Measurements from ENCODE around the gene TCIRG1. TPM values are rescaled to one million over a fixed set of nuclear protein-coding genes. Genes with fewer than 3 reads are reported as not detected.
"Not testable (repeated sequence)": the region's sequence is repeated elsewhere in the genome, so short reads cannot be mapped to it uniquely, and the experiment has no call there.

Gene TCIRG1
- 108 TPM for polyA plus RNA-seq (2013, experiment 1 of 2)
- polyA plus RNA-seq (2013, experiment 2 of 2): 87.4 TPM

- WGBS, 2 experiments (ENCODE audit: insufficient coverage in 2 of 2): 25 to 29% methylated on average over 33 to 44 of the region's 51 CpGs
These were observed at the start of gene TCIRG1 for GRCh38 chr11:68038718-68039525. TSS of gene TCIRG1 (plus strand) at chr11:68039025. CDS start at chr11:68041272, 2,247 bp downstream.

GRCh38 chr11:67990546-67991346 is 48.1 kb upstream of the TCIRG1 start:
- not testable (repeated sequence) for H3K36me3 ChIP-seq (ENCODE audit: control insufficient read depth, insufficient read depth, low read length); H3K27ac ChIP-seq (ENCODE audit: low read depth, low read length, severe bottlenecking); H3K9me3 ChIP-seq (ENCODE audit: control insufficient read depth, low read length); H3K4me3 ChIP-seq (ENCODE audit: extremely low read depth, insufficient read depth, low read length, poor library complexity, severe bottlenecking); H3K4me1 ChIP-seq (ENCODE audit: control insufficient read depth, insufficient read depth, low read length, poor library complexity, severe bottlenecking)
- WGBS, 2 experiments (ENCODE audit: insufficient coverage in 2 of 2): 4 to 21% methylated on average over 25 to 31 of the region's 58 CpGs

More at GRCh38 chr11:68038718-68039525, at the start of gene TCIRG1:
- Histone ChIP-seq H3K4me1 (ENCODE audit: control insufficient read depth, insufficient read depth, low read length, poor library complexity, severe bottlenecking) (peaks cover 34% of the 10 kb centered on the region), H3K27ac (ENCODE audit: low read depth, low read length, severe bottlenecking) (peak within 1 kb of the TSS; percentile 84), H3K9me3 (ENCODE audit: control insufficient read depth, low read length) (no peaks in the 10 kb centered on the region), H3K36me3 (ENCODE audit: control insufficient read depth, insufficient read depth, low read length) (peaks cover 27% of the 10 kb centered on the region), H3K4me3 (ENCODE audit: extremely low read depth, insufficient read depth, low read length, poor library complexity, severe bottlenecking) (peak within 1 kb of the TSS; percentile 56)

- H3K9me3 ChIP-seq (ENCODE audit: control insufficient read depth, low read length); H3K36me3 ChIP-seq (ENCODE audit: control insufficient read depth, insufficient read depth, low read length); H3K4me3 ChIP-seq (ENCODE audit: extremely low read depth, insufficient read depth, low read length, poor library complexity, severe bottlenecking); H3K4me1 ChIP-seq (ENCODE audit: control insufficient read depth, insufficient read depth, low read length, poor library complexity, severe bottlenecking); H3K27ac ChIP-seq (ENCODE audit: low read depth, low read length, severe bottlenecking): not testable (repeated sequence)
- 10 to 12% methylated on average over 14 to 23 of the region's 70 CpGs for WGBS, 2 experiments (ENCODE audit: insufficient coverage in 2 of 2)
These were observed 47.3 kb upstream of the TCIRG1 start for GRCh38 chr11:67991347-67992121.

GRCh38 chr11:67993821-67994220 is 45.0 kb upstream of the TCIRG1 start:
- H3K9me3 ChIP-seq (ENCODE audit: control insufficient read depth, low read length); H3K4me3 ChIP-seq (ENCODE audit: extremely low read depth, insufficient read depth, low read length, poor library complexity, severe bottlenecking); H3K27ac ChIP-seq (ENCODE audit: low read depth, low read length, severe bottlenecking); H3K36me3 ChIP-seq (ENCODE audit: control insufficient read depth, insufficient read depth, low read length); H3K4me1 ChIP-seq (ENCODE audit: control insufficient read depth, insufficient read depth, low read length, poor library complexity, severe bottlenecking): not testable (repeated sequence)
- WGBS, 2 experiments (ENCODE audit: insufficient coverage in 2 of 2): 23 to 38% methylated on average over 6 to 8 of the region's 12 CpGs

GRCh38 chr11:67994387-67994786 is 44.4 kb upstream of the TCIRG1 start:
- not testable (repeated sequence) for H3K36me3 ChIP-seq (ENCODE audit: control insufficient read depth, insufficient read depth, low read length); H3K4me1 ChIP-seq (ENCODE audit: control insufficient read depth, insufficient read depth, low read length, poor library complexity, severe bottlenecking); H3K4me3 ChIP-seq (ENCODE audit: extremely low read depth, insufficient read depth, low read length, poor library complexity, severe bottlenecking); H3K9me3 ChIP-seq (ENCODE audit: control insufficient read depth, low read length); H3K27ac ChIP-seq (ENCODE audit: low read depth, low read length, severe bottlenecking)
- WGBS, 2 experiments (ENCODE audit: insufficient coverage in 2 of 2): 85 to 92% methylated on average over 5 of the region's 5 CpGs

- H3K36me3 ChIP-seq (ENCODE audit: control insufficient read depth, insufficient read depth, low read length); H3K27ac ChIP-seq (ENCODE audit: low read depth, low read length, severe bottlenecking); H3K4me1 ChIP-seq (ENCODE audit: control insufficient read depth, insufficient read depth, low read length, poor library complexity, severe bottlenecking); H3K4me3 ChIP-seq (ENCODE audit: extremely low read depth, insufficient read depth, low read length, poor library complexity, severe bottlenecking); H3K9me3 ChIP-seq (ENCODE audit: control insufficient read depth, low read length): not testable (repeated sequence)
- 90 to 97% methylated on average over 2 to 3 of the region's 3 CpGs for WGBS, 2 experiments (ENCODE audit: insufficient coverage in 2 of 2)
These were observed 43.7 kb upstream of the TCIRG1 start for GRCh38 chr11:67995129-67995528.

GRCh38 chr11:67995579-67995978 is 43.2 kb upstream of the TCIRG1 start:
- not testable (repeated sequence) for H3K4me1 ChIP-seq (ENCODE audit: control insufficient read depth, insufficient read depth, low read length, poor library complexity, severe bottlenecking); H3K27ac ChIP-seq (ENCODE audit: low read depth, low read length, severe bottlenecking); H3K36me3 ChIP-seq (ENCODE audit: control insufficient read depth, insufficient read depth, low read length); H3K9me3 ChIP-seq (ENCODE audit: control insufficient read depth, low read length); H3K4me3 ChIP-seq (ENCODE audit: extremely low read depth, insufficient read depth, low read length, poor library complexity, severe bottlenecking)
- 100% methylated on average over 2 of the region's 14 CpGs; no CpG with 5 or more reads in 1 of the 2 experiments for WGBS, 2 experiments (ENCODE audit: insufficient coverage in 2 of 2)

- 90 to 96% methylated on average over 5 to 6 of the region's 13 CpGs for WGBS, 2 experiments (ENCODE audit: insufficient coverage in 2 of 2)
- Histone ChIP-seq H3K36me3 (ENCODE audit: control insufficient read depth, insufficient read depth, low read length) (no peaks in the 10 kb centered on the region), H3K4me3 (ENCODE audit: extremely low read depth, insufficient read depth, low read length, poor library complexity, severe bottlenecking) (no peak overlapping the region), H3K27ac (ENCODE audit: low read depth, low read length, severe bottlenecking) (no peak overlapping the region), H3K9me3 (ENCODE audit: control insufficient read depth, low read length) (no peaks in the 10 kb centered on the region), H3K4me1 (ENCODE audit: control insufficient read depth, insufficient read depth, low read length, poor library complexity, severe bottlenecking) (no peaks in the 10 kb centered on the region)
These were observed 42.8 kb upstream of the TCIRG1 start for GRCh38 chr11:67996051-67996450.

GRCh38 chr11:67996622-67997474 is 42.0 kb upstream of the TCIRG1 start:
- WGBS, 2 experiments (ENCODE audit: insufficient coverage in 2 of 2): 79 to 84% methylated on average over 38 to 40 of the region's 41 CpGs
- no peaks in the 10 kb centered on the region for H3K36me3 ChIP-seq (ENCODE audit: control insufficient read depth, insufficient read depth, low read length)
- no peaks in the 10 kb centered on the region for H3K4me1 ChIP-seq (ENCODE audit: control insufficient read depth, insufficient read depth, low read length, poor library complexity, severe bottlenecking)
- H3K9me3 ChIP-seq (ENCODE audit: control insufficient read depth, low read length): no peaks in the 10 kb centered on the region
- H3K4me3 ChIP-seq (ENCODE audit: extremely low read depth, insufficient read depth, low read length, poor library complexity, severe bottlenecking): no peak overlapping the region
- no peak overlapping the region for H3K27ac ChIP-seq (ENCODE audit: low read depth, low read length, severe bottlenecking)

- Histone ChIP-seq H3K4me3 (ENCODE audit: extremely low read depth, insufficient read depth, low read length, poor library complexity, severe bottlenecking) (no peak overlapping the region), H3K36me3 (ENCODE audit: control insufficient read depth, insufficient read depth, low read length) (no peaks in the 10 kb centered on the region), H3K9me3 (ENCODE audit: control insufficient read depth, low read length) (no peaks in the 10 kb centered on the region), H3K4me1 (ENCODE audit: control insufficient read depth, insufficient read depth, low read length, poor library complexity, severe bottlenecking) (no peaks in the 10 kb centered on the region), H3K27ac (ENCODE audit: low read depth, low read length, severe bottlenecking) (no peak overlapping the region)
- 93 to 95% methylated on average over 25 to 29 of the region's 29 CpGs for WGBS, 2 experiments (ENCODE audit: insufficient coverage in 2 of 2)
These were observed 41.3 kb upstream of the TCIRG1 start for GRCh38 chr11:67997475-67997921.

All from mesodermal cell (in vitro differentiated cells).